Subcutaneous abdominal adipose tissue (tissue), 5 donors: ENCODE measurements around the gene NUP58.
A peak's percentile ranks its signal among the peaks of the same experiment; 100 is the strongest.

Experiments
- H3K27ac ChIP-seq: one replicate; pipeline ENCODE4 v1.7.0; 2013; ENCODE audit warnings: low read depth, mild to moderate bottlenecking, inconsistent platforms, low read length, moderate library complexity
- H3K27me3 ChIP-seq, 5 donors: one replicate each; pipeline ENCODE4 v1.7.0; 2013; ENCODE audit warnings: low read length in 5 of 5, inconsistent platforms in 1 of 5; ENCODE audit not compliant: control insufficient read depth in 5 of 5, insufficient read depth in 4 of 5
- H3K36me3 ChIP-seq, 5 donors: one replicate each; pipeline ENCODE4 v1.7.0; 2013; ENCODE audit warnings: low read length in 5 of 5; ENCODE audit not compliant: control insufficient read depth in 5 of 5, insufficient read depth in 5 of 5
- H3K4me1 ChIP-seq, 5 donors: one replicate each; pipeline ENCODE4 v1.7.0; 2013; ENCODE audit warnings: low read length in 5 of 5, mild to moderate bottlenecking in 3 of 5, moderate library complexity in 1 of 5; ENCODE audit not compliant: control insufficient read depth in 5 of 5, insufficient read depth in 5 of 5
- H3K4me3 ChIP-seq, 5 donors: one replicate each; pipeline ENCODE4 v1.7.0; 2013; ENCODE audit warnings: low read length in 5 of 5, low read depth in 1 of 5
- H3K9ac ChIP-seq, 5 donors: one replicate each; pipeline ENCODE4 v1.7.0; 2013; ENCODE audit warnings: low read length in 5 of 5, mild to moderate bottlenecking in 4 of 5, moderate library complexity in 3 of 5
- H3K9me3 ChIP-seq, 5 donors: one replicate each; pipeline ENCODE4 v1.7.0; 2013; ENCODE audit warnings: low read length in 5 of 5; ENCODE audit not compliant: control insufficient read depth in 5 of 5
- donor health status: healthy.
- donor health status: healthy.
- donor health status: healthy.
- donor health status: healthy.
- donor health status: healthy.

Gene NUP58

DNA sequence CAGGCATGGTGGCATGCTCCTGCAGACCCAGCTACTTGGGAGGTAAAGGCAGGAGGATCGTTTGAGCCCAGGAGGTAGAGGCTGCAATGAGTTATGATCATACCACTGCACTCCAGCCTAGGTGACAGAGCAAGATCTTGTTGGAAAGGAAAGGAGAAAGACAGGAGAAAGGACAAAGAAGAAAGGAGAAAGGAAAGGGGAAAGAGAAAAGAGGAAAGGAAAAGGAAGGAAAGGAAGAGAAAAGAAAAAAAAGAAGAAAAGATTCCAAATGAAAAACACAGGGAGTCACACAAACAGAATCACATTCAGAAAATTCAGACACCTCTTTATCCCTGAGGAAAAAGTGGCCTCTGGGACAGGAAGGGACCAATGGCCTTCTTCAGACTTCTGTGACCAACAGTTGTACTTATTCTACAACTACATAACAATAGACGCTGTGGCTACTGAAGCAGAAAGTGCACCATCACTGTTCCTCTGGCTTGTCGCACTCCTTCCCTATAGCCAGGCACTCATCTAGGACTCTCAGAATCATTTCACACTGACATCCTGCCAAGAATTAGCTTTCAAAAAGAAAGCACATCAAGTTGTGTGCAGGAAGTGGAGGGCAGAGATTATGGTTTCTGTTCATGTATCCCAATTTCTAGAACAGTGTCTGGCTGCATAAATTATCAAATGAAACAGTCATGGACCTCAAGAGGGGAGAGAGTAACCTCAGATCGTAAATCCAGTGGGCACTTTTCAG, 20.1 kb upstream of the NUP58 start:
- Histone ChIP-seq H3K9ac (no peak overlapping the region), H3K27me3 (no peaks in the 10 kb centered on the region), H3K36me3 (no peaks in the 10 kb centered on the region), H3K4me1 (peaks cover 3 to 11% (median 9%) of the 10 kb centered on the region in 5 donors), H3K9me3 (no peaks in the 10 kb centered on the region), H3K27ac (no peak overlapping the region), H3K4me3 (no peak overlapping the region)

DNA sequence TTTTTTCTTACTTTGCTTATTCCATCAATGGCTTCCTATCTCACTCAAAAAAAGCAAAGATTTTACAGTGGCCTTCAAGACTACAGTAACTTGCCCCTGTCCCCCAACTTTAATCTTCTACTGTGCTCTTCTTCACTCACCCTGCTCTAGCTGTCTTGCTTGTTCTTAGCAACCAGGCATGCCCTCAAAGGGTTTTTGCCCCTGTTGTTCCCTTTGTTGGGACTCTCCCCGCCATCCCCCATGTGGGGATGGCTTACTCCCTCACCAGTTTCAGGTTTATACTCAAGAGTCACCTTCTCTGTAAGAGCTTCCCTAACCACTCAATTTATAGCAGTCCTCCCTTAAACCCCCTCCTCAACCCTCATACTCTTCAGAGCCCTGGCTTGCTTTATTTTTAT, 19.5 kb upstream of the NUP58 start:
- Histone ChIP-seq H3K4me1 (peaks cover 3 to 16% (median 14%) of the 10 kb centered on the region in 5 donors), H3K9me3 (no peaks in the 10 kb centered on the region), H3K27ac (no peak overlapping the region), H3K9ac (no peak overlapping the region), H3K36me3 (no peaks in the 10 kb centered on the region), H3K4me3 (no peak overlapping the region), H3K27me3 (no peaks in the 10 kb centered on the region)

DNA sequence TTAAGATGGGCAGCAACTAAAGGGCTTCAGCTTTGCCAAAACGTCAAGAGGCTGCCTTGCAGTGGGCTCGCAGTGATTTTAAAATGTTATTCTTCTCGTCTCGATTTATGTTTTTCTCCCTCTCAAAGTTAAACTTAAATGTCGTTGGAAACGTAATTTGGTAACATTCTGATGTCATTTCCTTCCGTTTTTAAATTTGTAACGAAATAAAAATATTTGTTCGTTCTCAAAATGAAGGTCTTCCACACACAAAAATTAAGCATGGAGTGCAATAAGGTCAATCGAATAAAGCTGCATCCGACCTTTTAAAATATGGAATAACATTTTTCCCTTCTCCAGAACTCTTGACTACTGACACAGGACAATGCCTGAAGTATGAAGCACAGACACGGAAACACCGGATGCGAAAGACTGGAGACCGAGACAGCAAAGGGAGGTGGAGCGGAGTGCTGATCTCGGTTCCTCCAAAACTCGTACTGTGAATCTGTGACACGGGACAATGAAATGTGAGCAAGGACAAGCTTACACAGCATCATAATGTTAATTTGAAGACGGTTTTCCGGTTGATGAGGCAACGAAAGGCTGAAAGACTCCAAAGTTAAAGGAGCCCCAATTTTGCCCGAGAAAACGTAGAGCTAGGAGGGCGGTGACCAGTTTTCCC, 15.0 kb upstream of the NUP58 start:
- peak overlapping the region; percentile 66 to 97 (median 89) for H3K4me3 ChIP-seq
- peak overlapping the region; percentile 80 to 94 (median 91) for H3K9ac ChIP-seq
- peak overlapping the region; percentile 74 for H3K27ac ChIP-seq
- no peaks in the 10 kb centered on the region for H3K27me3 ChIP-seq
- no peaks in the 10 kb centered on the region for H3K9me3 ChIP-seq
- H3K36me3 ChIP-seq, result no peaks in the 10 kb centered on the region
- H3K4me1 ChIP-seq, result peaks cover 5 to 20% (median 19%) of the 10 kb centered on the region in 5 donors

DNA sequence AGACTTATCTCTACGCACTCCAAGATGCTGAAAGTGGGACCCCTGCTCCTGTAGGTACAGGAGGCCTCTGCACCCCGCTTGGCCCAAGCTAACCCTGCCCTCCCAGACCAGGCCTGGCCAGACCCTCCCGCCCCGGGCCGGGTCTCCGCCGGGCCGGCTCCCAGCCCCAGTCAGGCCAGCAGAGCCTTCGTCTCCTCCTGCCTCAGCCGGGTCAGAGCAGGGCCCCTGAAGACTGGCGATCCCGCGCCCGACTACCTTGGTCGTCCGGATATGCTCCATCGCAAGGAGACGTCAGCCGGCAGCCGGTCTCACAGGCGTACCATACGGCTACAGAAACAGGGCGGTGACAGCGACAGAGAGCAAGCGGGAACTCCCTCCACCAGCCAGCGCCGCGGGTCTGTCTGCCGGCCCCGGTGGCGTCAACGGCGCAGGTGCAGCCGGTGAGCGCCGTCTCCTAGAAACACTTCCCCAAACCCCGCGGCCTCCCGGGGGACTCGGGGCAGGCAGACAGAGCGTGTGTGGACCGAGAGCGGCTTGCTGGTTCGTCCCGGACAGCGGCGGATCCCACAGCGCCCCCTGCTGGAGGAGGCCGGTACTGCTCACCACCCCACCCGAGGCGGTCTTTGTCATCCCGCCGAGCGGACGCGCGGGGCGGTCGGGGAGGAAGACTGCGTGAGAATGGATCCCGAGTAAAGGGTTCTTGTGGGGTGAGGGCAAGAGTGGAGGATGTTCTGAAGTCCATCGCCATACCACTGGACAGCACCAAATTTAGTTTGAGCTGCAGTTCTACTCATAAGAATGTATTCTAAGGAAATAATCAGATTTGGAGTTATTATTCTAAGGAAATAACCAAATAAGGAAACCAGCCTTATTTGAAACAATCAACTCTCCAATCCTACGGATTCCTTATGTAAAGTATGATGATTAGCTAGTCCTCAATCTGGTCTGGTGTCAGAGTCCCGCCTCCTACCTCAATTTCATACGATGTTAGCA, 14.2 kb upstream of the NUP58 start, which contains the start of gene MTMR6:
Gene MTMR6, minus strand, starts transcription at position 520 of the 993 bp plus-strand sequence. Its CDS starts 241 bp downstream, at position 279.
- H3K4me1 ChIP-seq, result peaks cover 5 to 21% (median 20%) of the 10 kb centered on the region in 5 donors
- H3K9ac ChIP-seq, result peak within 1 kb of the TSS; percentile 80 to 94 (median 91)
- no peaks in the 10 kb centered on the region for H3K9me3 ChIP-seq
- H3K27me3 ChIP-seq, result peaks cover 0 to 3% (median 0%) of the 10 kb centered on the region in 5 donors
- no peaks in the 10 kb centered on the region for H3K36me3 ChIP-seq
- H3K27ac ChIP-seq, result peak within 1 kb of the TSS; percentile 74
- H3K4me3 ChIP-seq, result peak within 1 kb of the TSS; percentile 66 to 97 (median 89)

DNA sequence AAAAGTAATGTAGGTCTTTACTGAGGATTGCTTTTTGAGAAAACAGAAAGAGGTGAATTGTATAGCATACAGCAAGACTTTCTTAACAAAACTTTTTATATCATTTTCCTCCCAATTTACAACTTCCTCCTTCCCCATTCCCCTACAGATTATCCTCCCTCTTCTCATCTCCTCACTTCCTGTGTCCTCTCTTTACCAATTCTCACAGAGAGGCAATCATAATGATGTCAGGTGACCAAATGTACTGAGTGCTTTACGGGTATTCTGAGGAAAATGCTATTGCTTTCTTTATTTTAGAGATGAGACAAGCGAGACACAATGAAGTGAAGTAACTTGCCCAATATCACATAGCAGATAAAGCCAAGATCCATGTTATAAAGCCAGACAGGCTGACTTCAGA, 12.5 kb upstream of the NUP58 start:
- Histone ChIP-seq H3K4me1 (peaks cover 5 to 21% (median 20%) of the 10 kb centered on the region in 5 donors), H3K9me3 (no peaks in the 10 kb centered on the region), H3K27me3 (peaks cover 0 to 3% (median 0%) of the 10 kb centered on the region in 5 donors), H3K9ac (no peak overlapping the region), H3K4me3 (no peak overlapping the region), H3K36me3 (no peaks in the 10 kb centered on the region), H3K27ac (no peak overlapping the region)

DNA sequence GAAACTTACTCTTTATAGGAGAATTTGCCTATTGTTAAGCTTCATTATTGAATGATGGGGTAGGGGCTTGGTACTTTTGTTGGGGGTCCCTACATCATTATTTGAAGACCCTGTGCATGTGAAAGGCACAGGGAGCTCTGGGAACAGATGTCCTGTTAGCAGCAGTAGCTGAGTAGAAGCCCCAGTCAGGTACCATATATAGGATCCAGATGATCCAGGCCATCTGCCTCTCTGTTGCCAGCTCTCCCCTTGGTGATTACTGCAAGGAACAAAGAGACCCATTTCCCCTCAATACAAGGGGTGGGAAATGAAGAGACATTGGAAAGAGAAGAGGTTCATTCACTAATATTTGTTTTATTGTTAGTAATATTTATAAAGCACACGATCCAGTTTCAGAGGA, 9.7 kb upstream of the NUP58 start:
- H3K27me3 ChIP-seq, result peaks cover 0 to 9% (median 0%) of the 10 kb centered on the region in 5 donors
- H3K9me3 ChIP-seq, result no peaks in the 10 kb centered on the region
- H3K4me1 ChIP-seq, result peaks cover 2 to 9% (median 6%) of the 10 kb centered on the region in 5 donors
- H3K4me3 ChIP-seq, result no peak overlapping the region
- no peaks in the 10 kb centered on the region for H3K36me3 ChIP-seq
- no peak overlapping the region for H3K27ac ChIP-seq
- H3K9ac ChIP-seq, result no peak overlapping the region

DNA sequence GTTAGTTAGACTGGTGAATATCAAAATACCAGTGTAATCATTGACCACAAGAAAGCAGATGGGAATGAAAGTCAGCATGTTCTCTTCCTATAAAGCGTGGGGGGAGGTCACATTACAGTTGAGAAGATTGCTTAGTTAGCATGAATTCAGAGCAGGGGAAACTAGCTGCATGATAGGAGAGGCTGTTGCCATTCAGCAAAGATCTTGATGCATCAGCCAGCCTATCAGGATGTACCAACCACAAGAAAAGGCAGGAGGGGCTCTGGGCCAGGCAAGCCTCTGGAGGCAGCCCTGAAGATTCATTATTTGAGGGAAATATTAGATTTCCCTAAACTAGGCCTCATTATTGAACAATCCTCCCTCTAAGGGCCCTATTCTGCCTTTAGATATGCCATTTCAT, 9.1 kb upstream of the NUP58 start:
- peaks cover 2 to 6% (median 4%) of the 10 kb centered on the region in 5 donors for H3K4me1 ChIP-seq
- no peak overlapping the region for H3K27ac ChIP-seq
- H3K9ac ChIP-seq, result no peak overlapping the region
- no peak overlapping the region for H3K4me3 ChIP-seq
- no peaks in the 10 kb centered on the region for H3K36me3 ChIP-seq
- no peaks in the 10 kb centered on the region for H3K9me3 ChIP-seq
- H3K27me3 ChIP-seq, result peaks cover 0 to 15% (median 0%) of the 10 kb centered on the region in 5 donors

DNA sequence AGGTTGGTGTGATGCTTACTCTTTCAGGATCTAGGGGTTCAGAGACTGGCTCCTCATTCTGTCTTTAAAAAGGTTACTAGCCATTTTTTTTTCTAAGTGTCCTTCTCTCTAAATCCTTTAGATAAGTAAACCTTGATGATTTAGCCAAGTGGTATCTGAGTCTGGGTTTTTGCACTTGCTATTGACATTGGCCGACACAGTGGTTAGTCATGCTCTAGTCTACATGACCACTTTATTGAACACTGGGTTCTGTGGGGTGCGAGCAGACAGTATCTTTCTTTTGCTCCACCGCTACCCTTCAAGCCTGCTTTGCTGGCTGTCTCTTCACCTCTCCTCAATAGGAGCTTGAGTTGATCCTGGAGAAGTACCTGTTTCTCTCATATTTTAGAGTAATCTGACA, 6.2 kb upstream of the NUP58 start:
- peaks cover 0 to 2% (median 0%) of the 10 kb centered on the region in 5 donors for H3K9me3 ChIP-seq
- H3K4me1 ChIP-seq, result peaks cover 0 to 2% (median 0%) of the 10 kb centered on the region in 5 donors
- no peak overlapping the region for H3K27ac ChIP-seq
- H3K9ac ChIP-seq, result no peak overlapping the region
- no peak overlapping the region for H3K4me3 ChIP-seq
- H3K36me3 ChIP-seq, result no peaks in the 10 kb centered on the region
- H3K27me3 ChIP-seq, result peaks cover 0 to 15% (median 0%) of the 10 kb centered on the region in 5 donors

DNA sequence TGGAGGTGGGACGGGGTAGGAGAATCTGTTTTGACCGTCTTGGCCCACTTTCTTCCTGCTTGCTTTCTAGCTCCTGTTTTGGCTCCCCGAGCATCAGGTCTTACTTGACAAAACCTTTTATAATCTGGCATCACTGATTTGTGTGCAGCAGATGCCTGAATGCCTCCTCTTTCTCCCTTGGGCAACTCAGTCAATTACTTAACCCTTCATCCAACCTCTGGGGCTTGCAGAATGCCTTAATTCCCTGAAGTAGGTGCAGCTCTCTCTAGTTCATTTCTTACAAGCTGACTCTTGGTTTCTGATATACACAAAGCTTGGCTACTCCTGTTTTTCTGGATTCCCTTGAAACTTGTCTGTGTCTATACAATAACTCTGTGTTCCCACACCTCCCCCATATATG, 5.7 kb upstream of the NUP58 start:
- H3K9ac ChIP-seq, result no peak overlapping the region
- H3K4me1 ChIP-seq, result peaks cover 0 to 5% (median 2%) of the 10 kb centered on the region in 5 donors
- no peak overlapping the region for H3K27ac ChIP-seq
- peaks cover 0 to 2% (median 0%) of the 10 kb centered on the region in 5 donors for H3K9me3 ChIP-seq
- no peak overlapping the region for H3K4me3 ChIP-seq
- peaks cover 0 to 15% (median 0%) of the 10 kb centered on the region in 5 donors for H3K27me3 ChIP-seq
- H3K36me3 ChIP-seq, result no peaks in the 10 kb centered on the region
